ENCODE results near the gene ANKRD13D. TPM values are rescaled to one million over a fixed set of nuclear protein-coding genes. Genes with fewer than 3 reads are reported as not detected.

Gene ANKRD13D
- total RNA-seq, result 33.0 and 34.4 TPM in 2 replicates

- no peaks in the 10 kb centered on the region for H3K27me3 ChIP-seq (ENCODE audit: insufficient read depth, low read length)
- DNase-seq (ENCODE audit: insufficient read length, low spot score, missing footprints), result no peak
- H3K27ac ChIP-seq (ENCODE audit: low read depth, low read length), result peak within 1 kb of the TSS; percentile 96
- no peak for TF ChIP-seq CTCF (IDR thresholded peaks at IDR 0.05; ENCODE audit: extremely low read depth, low read depth, low read length)
- H3K9me3 ChIP-seq (ENCODE audit: low read depth, low read length), result no peaks in the 10 kb centered on the region
- H3K4me3 ChIP-seq (ENCODE audit: insufficient read depth, low read length), result peak within 1 kb of the TSS; percentile 92
- peaks cover 56% of the 10 kb centered on the region for H3K36me3 ChIP-seq (ENCODE audit: insufficient read depth, low read length)
- peaks cover 34% of the 10 kb centered on the region for H3K4me1 ChIP-seq (ENCODE audit: insufficient read depth, low read length)
- peak within 1 kb of the TSS; percentile 81 for H2AFZ ChIP-seq (ENCODE audit: low read length)
- H3K4me2 ChIP-seq (ENCODE audit: insufficient read depth, low read length), result peak within 1 kb of the TSS; percentile 95
- H4K20me1 ChIP-seq (ENCODE audit: insufficient read depth, low read length), result peaks cover 21% of the 10 kb centered on the region
- peaks cover 38% of the 10 kb centered on the region for H3K79me2 ChIP-seq (ENCODE audit: insufficient read depth, low read length)
These were observed at the start of gene ANKRD13D for GRCh38 chr11:67289226-67289650. TSS of gene ANKRD13D (plus strand) at chr11:67289303. CDS start at chr11:67289461, 158 bp downstream.

GRCh38 chr11:67239783-67240575 lies 49.1 kb upstream of the ANKRD13D start:
- DNase-seq (ENCODE audit: insufficient read length, low spot score, missing footprints), result peak; percentile 93
- H3K27ac ChIP-seq (ENCODE audit: low read depth, low read length), result peak overlapping the region; percentile 93
- peaks cover 56% of the 10 kb centered on the region for H3K79me2 ChIP-seq (ENCODE audit: insufficient read depth, low read length)
- H4K20me1 ChIP-seq (ENCODE audit: insufficient read depth, low read length), result peaks cover 40% of the 10 kb centered on the region
- H3K36me3 ChIP-seq (ENCODE audit: insufficient read depth, low read length), result peaks cover 23% of the 10 kb centered on the region
- H3K4me2 ChIP-seq (ENCODE audit: insufficient read depth, low read length), result peak overlapping the region; percentile 99
- peaks cover 31% of the 10 kb centered on the region for H3K4me1 ChIP-seq (ENCODE audit: insufficient read depth, low read length)
- no peaks in the 10 kb centered on the region for H3K27me3 ChIP-seq (ENCODE audit: insufficient read depth, low read length)
- TF ChIP-seq CTCF (IDR thresholded peaks at IDR 0.05; ENCODE audit: extremely low read depth, low read depth, low read length), result no peak
- H3K9me3 ChIP-seq (ENCODE audit: low read depth, low read length), result no peaks in the 10 kb centered on the region
- H2AFZ ChIP-seq (ENCODE audit: low read length), result no peak overlapping the region
- H3K4me3 ChIP-seq (ENCODE audit: insufficient read depth, low read length), result peak overlapping the region; percentile 89

DNA sequence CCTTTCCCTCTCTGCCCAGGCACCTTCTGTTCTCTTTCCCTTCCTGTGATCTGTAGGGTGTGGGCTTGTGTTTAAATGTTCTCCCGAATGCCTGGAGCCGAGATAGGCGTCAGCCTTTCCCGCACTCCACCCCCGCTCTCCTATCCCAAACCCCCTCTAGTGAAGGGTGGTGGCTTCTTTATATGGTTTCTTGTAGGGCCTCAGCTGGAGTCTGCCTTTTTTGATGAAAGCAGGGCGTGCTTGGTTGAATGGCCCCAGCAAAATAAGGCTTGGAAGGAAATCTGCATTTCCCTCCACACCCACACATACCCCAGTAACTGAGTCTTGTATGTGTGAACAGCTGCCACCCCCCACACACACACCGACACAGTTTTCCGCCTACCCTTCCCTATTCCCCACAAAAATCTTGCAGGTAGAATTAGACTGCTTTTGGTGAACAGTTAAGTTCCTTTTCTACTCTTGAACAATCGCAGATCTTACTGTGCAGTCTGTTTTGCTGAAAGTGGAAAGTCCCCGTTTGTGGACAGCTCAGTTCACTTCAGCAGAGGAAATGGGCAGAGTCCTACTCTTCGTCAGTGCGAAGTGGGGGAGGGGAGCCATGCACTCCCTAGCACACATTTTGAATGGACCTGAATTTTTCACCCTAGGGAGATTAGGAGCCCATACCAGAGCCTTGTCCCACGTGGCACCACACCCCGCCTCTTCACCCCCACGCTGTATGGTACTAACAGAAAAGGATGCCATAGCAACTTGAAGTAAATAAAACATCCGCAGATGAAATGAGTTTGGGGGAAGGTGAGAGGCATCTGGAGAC lies 48.3 kb upstream of the ANKRD13D start:
- TF ChIP-seq CTCF (IDR thresholded peaks at IDR 0.05; ENCODE audit: extremely low read depth, low read depth, low read length), result no peak

DNA sequence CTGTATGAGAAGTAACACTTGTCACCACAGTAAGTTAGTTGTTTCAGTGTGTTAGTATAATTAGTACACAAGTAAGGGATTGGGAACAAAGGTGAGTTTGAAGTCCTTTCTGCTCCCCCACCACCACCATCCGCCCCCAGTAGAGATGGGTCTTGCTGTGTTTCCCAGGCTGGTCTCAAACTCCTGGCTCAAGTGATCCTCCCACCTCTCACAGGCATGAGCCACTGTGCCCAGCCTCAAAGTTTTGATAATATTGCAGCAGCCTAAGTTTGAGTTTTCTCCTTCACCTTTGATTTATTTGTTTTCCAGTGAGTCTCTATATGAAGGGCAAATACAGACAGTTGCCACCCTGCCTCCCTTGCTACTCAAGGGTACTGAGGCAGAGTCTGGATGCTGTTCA lies 46.6 kb upstream of the ANKRD13D start:
- Histone ChIP-seq H3K4me3 (ENCODE audit: insufficient read depth, low read length) (peak overlapping the region; percentile 47), H3K36me3 (ENCODE audit: insufficient read depth, low read length) (peaks cover 45% of the 10 kb centered on the region), H3K27me3 (ENCODE audit: insufficient read depth, low read length) (no peaks in the 10 kb centered on the region)

More for the DNA sequence above, 48.3 kb upstream of the ANKRD13D start:
- DNase-seq (ENCODE audit: insufficient read length, low spot score, missing footprints), result peak; percentile 88
- Histone ChIP-seq H3K9me3 (ENCODE audit: low read depth, low read length) (no peaks in the 10 kb centered on the region), H3K27me3 (ENCODE audit: insufficient read depth, low read length) (no peaks in the 10 kb centered on the region), H3K36me3 (ENCODE audit: insufficient read depth, low read length) (peaks cover 31% of the 10 kb centered on the region), H3K79me2 (ENCODE audit: insufficient read depth, low read length) (peaks cover 59% of the 10 kb centered on the region), H3K4me2 (ENCODE audit: insufficient read depth, low read length) (peak overlapping the region; percentile 99), H3K27ac (ENCODE audit: low read depth, low read length) (peak overlapping the region; percentile 93), H4K20me1 (ENCODE audit: insufficient read depth, low read length) (peaks cover 40% of the 10 kb centered on the region), H2AFZ (ENCODE audit: low read length) (no peak overlapping the region), H3K4me3 (ENCODE audit: insufficient read depth, low read length) (peak overlapping the region; percentile 89), H3K4me1 (ENCODE audit: insufficient read depth, low read length) (peaks cover 31% of the 10 kb centered on the region)

More for the DNA sequence above, 46.6 kb upstream of the ANKRD13D start:
- Histone ChIP-seq H3K9me3 (ENCODE audit: low read depth, low read length) (no peaks in the 10 kb centered on the region), H4K20me1 (ENCODE audit: insufficient read depth, low read length) (peaks cover 46% of the 10 kb centered on the region), H2AFZ (ENCODE audit: low read length) (no peak overlapping the region), H3K27ac (ENCODE audit: low read depth, low read length) (peak overlapping the region; percentile 93), H3K4me1 (ENCODE audit: insufficient read depth, low read length) (peaks cover 32% of the 10 kb centered on the region), H3K4me2 (ENCODE audit: insufficient read depth, low read length) (peak overlapping the region; percentile 99), H3K79me2 (ENCODE audit: insufficient read depth, low read length) (peaks cover 59% of the 10 kb centered on the region)
- TF ChIP-seq CTCF (IDR thresholded peaks at IDR 0.05; ENCODE audit: extremely low read depth, low read depth, low read length), result no peak
- DNase-seq (ENCODE audit: insufficient read length, low spot score, missing footprints), result no peak

Measured in osteoblast (primary cell).